NCI-H446 treated with DMSO at 0.1 percent for 48 hours (cell line): ENCODE measurements around the gene RANBP10.

Experiments used
- DNase-seq: peaks from one replicate; lab custom pipeline; 2025; lab: John Stamatoyannopoulos, UW

RANBP10 gene

DNA sequence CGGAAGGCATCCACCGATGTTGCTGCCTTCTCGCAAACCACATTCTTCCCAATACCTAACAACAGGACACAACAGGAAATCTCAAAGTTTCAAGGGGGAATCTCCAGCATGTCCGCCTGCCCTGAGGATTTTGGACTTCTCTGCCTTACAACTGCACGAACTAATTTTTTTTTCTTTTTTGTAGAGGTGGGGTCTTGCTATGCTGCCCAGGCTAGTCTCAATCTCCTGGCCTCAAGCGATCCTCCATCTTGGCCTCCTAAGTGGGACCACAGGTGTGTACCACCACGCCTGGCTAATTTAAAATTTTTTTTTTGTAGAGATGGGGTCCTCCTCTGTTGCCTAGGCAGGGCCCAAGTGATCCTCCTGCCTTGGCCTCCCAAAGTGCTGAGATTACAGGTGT lies 130.4 kb downstream of the RANBP10 start:
- no peak for DNase-seq

DNA sequence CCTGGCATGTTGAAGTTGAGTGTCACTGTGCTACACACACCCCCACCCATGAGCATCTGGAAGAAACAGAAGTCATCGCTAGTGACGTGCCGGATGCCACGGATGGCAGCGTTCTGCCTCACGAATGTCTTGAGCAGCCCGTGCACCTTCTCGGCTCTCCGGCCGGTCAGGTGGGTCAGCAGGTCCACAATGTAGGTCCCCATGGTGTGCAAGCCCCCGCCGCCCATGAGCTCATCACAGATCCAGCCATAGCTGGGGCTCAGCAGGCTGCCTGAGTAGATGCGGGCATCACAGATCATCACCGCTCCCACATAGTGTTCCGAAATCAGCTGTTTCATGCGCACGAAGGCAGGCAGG lies 130.8 kb downstream of the RANBP10 start:
- DNase-seq, result no peak

DNA sequence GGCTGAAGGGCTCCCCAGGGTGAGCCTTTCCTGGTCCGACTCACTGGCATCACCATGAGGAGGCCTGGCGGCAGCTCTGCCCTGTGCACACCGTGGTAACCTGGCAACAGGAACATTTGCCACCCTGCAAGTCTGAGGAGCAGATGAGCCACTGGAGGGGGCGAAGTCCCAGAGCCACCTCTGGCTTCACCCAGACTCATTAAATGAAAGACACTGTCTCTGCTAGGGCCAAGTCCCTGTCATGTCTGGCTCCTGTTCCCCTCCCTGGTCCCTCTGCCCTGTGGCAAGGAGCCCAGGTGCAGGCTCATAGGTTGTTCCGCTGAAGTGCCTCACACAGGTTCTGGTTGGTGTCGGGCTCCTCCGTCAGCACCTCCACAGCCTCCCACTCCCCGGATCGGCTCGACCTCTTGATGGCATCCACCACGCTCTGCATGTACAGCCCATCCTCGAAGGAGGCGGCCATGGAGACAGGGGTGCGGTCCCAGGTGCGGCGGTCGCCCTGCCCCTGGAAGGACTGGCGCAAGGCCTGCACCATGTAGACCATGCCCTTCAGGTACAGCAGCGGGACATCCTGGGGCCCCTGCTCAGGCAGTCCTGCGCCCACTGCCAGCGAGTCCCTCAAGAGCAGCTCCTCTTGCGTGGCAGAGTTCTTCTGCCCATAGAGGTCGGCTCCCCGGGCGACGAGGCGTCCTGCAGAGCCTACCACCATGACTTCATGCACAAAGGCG lies 131.3 kb downstream of the RANBP10 start:
- no peak for DNase-seq

DNA sequence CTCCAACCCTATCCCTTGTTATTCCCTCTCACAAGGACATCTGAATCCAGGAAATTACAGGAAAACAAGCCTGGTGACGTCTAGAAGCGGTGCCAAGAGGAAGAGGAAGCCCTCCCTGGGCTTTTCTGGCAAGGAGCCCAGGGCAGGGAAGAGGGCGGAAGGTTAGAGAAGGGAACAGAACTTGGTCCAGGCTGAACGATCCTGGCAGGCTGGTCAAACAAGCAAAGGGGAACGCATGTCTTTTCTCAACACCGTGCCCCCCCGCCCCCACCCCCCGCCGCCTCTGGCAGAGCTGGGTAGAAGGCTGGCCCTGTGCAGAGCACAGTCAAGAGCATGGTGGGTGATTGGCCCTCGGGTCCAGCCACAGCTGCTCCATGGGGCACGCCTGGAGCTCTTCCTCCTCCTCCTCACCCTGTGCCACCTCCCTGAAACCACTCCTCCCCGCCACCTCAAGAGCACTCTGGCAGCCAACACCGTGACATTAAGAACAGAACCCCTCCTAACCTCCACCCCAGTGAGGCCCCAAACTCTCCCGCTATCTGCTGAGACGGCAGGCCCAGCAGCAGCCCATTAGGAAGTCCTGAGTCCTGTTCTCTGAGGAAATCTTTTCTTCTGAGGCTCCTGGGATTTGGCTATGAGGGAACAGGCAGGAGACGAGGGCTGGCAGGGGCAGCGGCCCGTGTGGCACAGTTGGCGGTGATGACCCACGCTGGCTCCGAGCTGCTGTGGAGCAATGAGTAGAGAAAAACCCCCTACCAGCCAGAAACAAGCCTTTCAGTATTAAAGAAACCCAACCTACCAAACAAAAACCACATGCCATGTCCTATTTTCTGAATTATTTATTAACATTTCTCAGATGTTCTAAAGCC lies 132.4 kb downstream of the RANBP10 start:
- no peak for DNase-seq
